ENCODE measurements around the gene VEPH1. TPM values are rescaled to one million over a fixed set of nuclear protein-coding genes. Genes with fewer than 3 reads are reported as not detected.

Gene VEPH1
- total and polyA plus RNA-seq, 11 donors: 0.40 to 0.79 (median 0.45) TPM; not detected in 6

DNA sequence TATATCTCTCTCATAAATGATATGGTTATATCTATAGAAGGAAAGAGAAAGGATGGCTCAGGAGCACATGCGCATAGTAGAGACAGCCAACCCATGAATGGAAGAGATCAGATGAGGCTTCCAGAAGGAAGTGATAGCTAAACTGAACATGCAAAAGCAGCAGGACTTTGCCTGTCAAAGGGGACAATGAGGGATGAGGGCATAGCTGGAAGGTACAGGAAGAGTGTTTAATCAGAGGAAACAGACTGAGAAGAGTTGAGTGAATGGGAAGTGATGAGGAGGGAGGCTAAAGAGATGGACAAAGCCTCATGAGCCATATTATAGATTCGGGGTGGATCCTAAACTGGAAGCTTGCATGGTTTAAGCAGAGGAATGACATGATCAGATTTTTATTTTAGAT lies 26.5 kb upstream of the VEPH1 start:
- no peaks in the 10 kb centered on the region for H3K9me3 ChIP-seq
- DNase-seq (no peak), ATAC-seq (no peak)
- no peak overlapping the region for H3K27ac ChIP-seq
- no peaks in the 10 kb centered on the region for H3K36me3 ChIP-seq
- TF ChIP-seq, protein P1, sequence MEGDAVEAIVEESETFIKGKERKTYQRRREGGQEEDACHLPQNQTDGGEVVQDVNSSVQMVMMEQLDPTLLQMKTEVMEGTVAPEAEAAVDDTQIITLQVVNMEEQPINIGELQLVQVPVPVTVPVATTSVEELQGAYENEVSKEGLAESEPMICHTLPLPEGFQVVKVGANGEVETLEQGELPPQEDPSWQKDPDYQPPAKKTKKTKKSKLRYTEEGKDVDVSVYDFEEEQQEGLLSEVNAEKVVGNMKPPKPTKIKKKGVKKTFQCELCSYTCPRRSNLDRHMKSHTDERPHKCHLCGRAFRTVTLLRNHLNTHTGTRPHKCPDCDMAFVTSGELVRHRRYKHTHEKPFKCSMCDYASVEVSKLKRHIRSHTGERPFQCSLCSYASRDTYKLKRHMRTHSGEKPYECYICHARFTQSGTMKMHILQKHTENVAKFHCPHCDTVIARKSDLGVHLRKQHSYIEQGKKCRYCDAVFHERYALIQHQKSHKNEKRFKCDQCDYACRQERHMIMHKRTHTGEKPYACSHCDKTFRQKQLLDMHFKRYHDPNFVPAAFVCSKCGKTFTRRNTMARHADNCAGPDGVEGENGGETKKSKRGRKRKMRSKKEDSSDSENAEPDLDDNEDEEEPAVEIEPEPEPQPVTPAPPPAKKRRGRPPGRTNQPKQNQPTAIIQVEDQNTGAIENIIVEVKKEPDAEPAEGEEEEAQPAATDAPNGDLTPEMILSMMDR (IDR thresholded peaks at IDR 0.05): no peak
- TF ChIP-seq POLR2A (IDR thresholded peaks at IDR 0.05): no peak
- peaks cover 0 to 8% (median 0%) of the 10 kb centered on the region in 12 donors for H3K4me1 ChIP-seq
- intact Hi-C loops (cut with DNase I): loop anchor here in 5 of 10 donors (5.0 to 10.0 kb wide), 3 partner anchors 43 to 1003 kb away; no protein-coding TSS in a partner anchor
- H3K27me3 ChIP-seq: no peaks in the 10 kb centered on the region
- no peak overlapping the region for H3K4me3 ChIP-seq
- WGBS, 4 donors: 78 to 88% (median 81%) methylated on average over 2 of the region's 2 CpGs

DNA sequence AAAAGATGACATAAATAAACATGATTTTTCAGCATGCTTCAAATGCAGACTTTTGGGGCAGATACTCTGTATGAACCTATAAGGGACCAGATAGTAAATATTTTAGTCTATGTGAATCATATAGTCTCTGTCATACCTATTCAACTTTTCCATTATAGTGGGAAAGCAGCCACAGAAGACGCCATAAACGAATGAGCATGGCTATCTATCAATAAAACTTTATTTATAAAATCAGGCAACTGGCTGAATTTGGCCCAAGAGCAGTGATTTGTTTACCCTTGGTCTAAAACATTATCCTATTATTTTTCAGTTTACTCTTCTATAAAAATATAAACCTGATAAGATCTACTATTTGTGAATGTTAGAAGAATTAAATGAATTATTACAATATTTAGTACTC lies 25.9 kb upstream of the VEPH1 start:
- WGBS, 4 donors: 90 to 95% (median 92%) methylated on average over 2 of the region's 2 CpGs
- Histone ChIP-seq H3K27ac (no peak overlapping the region), H3K4me3 (no peak overlapping the region), H3K36me3 (no peaks in the 10 kb centered on the region), H3K9me3 (no peaks in the 10 kb centered on the region), H3K27me3 (no peaks in the 10 kb centered on the region), H3K4me1 (peaks cover 0 to 8% (median 0%) of the 10 kb centered on the region in 12 donors)
- DNase-seq (no peak), ATAC-seq (no peak)
- intact Hi-C loops (cut with DNase I): no loop called here
- TF ChIP-seq, protein P1 (IDR thresholded peaks at IDR 0.05): no peak
- TF ChIP-seq POLR2A (IDR thresholded peaks at IDR 0.05): no peak

DNA sequence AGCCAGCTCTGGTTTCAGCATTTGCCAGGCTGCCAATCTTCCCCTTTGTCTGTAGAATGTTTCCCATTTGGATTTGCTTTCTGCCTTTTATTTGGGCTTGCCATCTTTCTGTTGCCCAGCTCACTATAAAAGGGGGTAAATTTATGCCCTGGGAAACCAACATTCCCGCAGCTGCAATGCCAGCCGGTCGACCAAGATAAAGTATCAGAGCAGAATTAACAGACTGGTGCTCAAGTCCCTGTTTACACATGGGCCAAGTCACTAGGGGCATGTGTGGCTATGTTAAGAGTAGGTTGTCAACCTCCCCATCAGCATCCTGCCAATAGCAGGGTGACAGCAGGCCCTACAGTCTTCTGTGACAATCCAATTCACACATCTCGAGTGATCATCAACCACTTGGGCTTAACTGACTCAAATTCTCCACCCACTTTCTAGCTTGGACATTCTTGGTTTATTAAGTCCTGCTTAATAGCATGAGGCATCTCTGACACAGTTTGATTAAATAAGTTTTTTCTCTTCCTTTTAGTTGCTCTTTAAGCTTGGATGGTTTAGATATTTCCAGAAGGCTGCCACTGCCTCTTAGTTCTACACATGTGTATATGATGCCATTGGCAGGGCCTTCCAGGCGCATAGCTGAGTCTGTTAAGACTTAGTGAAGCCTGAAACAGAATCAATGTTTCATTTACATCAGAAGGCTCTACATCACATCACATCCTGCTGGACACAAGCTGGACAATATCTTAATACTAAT lies 24.1 kb upstream of the VEPH1 start:
- TF ChIP-seq, protein P1 (IDR thresholded peaks at IDR 0.05): no peak
- TF ChIP-seq POLR2A (IDR thresholded peaks at IDR 0.05): no peak

DNA sequence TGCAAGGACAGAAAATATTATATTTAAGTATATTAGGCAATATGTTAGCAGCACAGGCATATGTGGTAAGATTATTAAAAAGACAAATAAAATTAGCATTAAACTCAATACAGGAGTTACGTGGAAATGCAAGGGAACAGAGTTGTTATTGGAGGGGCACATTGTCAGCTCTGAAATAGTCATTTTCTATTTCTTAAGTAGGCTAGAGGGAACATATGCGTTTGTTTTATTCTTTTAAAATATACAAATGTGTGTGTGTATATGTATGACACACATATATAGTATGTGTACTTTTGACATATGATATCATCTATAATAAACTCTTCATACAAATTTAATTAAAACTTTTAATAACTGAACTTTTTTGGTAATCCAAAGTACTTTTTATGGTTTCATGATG lies 22.8 kb upstream of the VEPH1 start:
- Histone ChIP-seq H3K4me3 (no peak overlapping the region), H3K4me1 (no peaks in the 10 kb centered on the region), H3K9me3 (peaks cover 0 to 5% (median 0%) of the 10 kb centered on the region in 12 donors), H3K27ac (no peak overlapping the region), H3K27me3 (no peaks in the 10 kb centered on the region), H3K36me3 (no peaks in the 10 kb centered on the region)
- ATAC-seq (no peak), DNase-seq (no peak)
- 82 to 93% (median 88%) methylated on average over 2 of the region's 2 CpGs for WGBS, 4 donors
- no peak for TF ChIP-seq POLR2A (IDR thresholded peaks at IDR 0.05)
- TF ChIP-seq, protein P1 (IDR thresholded peaks at IDR 0.05): no peak
- intact Hi-C loops (cut with DNase I): no loop called here

More for the DNA sequence above, 24.1 kb upstream of the VEPH1 start:
- intact Hi-C loops (cut with DNase I): no loop called here
- Histone ChIP-seq H3K36me3 (no peaks in the 10 kb centered on the region), H3K4me1 (peaks cover 0 to 2% (median 0%) of the 10 kb centered on the region in 12 donors), H3K27me3 (no peaks in the 10 kb centered on the region), H3K4me3 (no peak overlapping the region), H3K9me3 (peaks cover 0 to 5% (median 0%) of the 10 kb centered on the region in 12 donors), H3K27ac (no peak overlapping the region)
- no peak for ATAC-seq
- WGBS, 4 donors: 64 to 74% (median 69%) methylated on average over 5 of the region's 5 CpGs
- DNase-seq: no peak
